DMS53 treated with DMSO at 0.1 percent for 48 hours (cell line): ENCODE measurements around the gene HOXA4.

ENCODE experiments used
- DNase-seq: peaks from one replicate; lab custom pipeline; 2025; ENCODE audit not compliant: unreplicated experiment; lab: John Stamatoyannopoulos, UW

The HOXA4 gene

DNA sequence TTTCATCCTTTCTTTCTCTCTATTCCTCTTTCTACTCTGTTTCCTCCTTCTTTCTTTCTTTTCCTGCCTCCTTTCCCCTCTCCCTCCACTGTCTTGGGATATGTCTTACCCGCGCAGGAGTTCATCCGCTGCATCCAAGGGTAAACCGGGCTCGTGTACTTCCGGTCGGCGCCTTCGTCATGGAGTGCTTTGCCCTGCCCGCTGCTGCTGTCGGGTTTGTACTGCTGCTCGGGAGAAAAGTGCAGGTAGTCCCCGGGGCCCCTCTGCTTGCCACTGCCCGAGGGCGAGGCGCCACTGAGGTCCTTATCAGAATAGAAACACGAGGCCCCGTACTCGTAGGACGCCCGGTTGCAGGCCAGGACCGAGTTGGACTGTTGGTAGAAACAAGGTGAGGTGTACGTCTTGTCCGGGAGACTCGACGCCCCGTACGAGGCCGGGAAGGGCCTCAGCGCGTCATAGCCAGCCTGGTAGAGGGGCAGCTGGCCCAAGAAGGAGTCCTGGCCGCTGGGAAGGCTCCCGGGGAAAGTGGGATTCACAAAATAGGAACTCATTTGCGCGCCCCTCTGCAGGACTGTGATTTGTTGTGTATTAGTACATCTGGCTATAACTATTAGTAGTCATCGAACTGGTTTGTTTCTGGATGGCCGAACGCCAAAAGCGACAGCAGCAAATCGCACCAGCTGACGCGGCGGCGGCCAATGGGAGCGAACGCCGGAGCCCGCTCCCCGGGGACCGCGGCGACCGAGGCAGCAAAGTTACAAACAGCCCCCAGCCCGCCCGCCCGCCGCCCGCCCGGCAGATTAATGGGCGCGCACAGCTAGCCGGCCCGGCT lies 16.9 kb upstream of the HOXA4 start, which contains the start of gene HOXA6:
TSS of gene HOXA6 (minus strand) at position 576 of the 832 bp plus-strand sequence. CDS start at position 551, 25 bp downstream.
- peak; percentile 39 for DNase-seq

DNA sequence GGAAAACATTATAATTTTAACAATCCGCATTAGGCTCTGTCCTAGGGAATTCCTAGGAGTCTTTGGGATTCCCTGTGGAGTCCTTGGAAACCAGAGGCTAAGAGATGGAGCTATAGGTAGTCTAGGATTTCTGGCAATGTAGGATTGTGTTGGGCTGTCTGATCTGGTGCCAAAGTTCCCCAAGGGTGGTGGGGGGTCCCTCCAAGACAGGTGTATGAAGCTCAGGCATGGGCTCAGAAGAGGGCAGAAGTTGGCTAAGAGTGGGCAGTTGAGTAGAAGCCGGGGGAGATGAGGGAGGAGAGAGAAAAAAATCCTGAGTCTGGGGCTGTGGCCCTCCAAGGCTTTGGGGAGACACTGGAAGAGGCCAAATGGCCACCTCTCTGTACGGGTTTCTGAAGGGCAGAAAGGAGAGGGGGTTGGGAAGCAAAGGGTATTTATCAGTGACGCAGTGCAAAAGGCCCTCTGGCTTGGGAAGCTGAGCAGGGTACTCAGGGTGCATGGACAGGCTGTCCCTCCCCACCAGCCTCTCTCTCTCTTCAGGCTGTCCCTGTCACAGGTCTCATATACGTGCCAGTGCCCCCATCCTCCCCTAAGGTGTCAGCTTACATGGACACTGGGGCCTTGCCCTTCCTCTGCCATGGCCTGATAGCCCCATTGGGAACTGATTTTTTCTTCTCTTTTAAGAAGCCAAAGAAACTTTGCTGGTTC lies 16.1 kb upstream of the HOXA4 start:
- no peak for DNase-seq

DNA sequence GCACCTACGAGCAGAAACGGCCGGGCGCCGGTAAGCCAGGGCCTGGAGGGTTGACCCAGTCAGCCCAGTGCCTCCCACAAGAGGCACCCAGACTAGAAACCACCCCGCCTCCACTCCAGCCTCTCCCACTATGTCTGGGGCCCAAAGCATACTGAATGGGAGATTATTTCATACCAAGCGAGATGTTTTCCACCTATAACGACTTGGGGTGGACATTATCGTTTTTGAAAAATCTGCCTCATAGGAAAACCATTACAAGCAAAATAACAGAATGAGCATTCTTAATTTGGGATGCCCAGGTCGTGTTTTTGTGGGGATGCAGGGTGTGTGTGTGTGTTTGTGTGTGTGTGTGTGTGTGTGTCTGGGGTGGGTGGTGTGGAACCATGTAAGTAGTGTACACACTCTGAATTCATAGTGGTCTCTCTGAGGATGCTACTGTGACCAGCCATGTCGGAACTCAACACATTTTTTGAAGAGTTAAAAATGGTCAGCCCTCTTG lies 15.4 kb upstream of the HOXA4 start:
- DNase-seq: no peak

DNA sequence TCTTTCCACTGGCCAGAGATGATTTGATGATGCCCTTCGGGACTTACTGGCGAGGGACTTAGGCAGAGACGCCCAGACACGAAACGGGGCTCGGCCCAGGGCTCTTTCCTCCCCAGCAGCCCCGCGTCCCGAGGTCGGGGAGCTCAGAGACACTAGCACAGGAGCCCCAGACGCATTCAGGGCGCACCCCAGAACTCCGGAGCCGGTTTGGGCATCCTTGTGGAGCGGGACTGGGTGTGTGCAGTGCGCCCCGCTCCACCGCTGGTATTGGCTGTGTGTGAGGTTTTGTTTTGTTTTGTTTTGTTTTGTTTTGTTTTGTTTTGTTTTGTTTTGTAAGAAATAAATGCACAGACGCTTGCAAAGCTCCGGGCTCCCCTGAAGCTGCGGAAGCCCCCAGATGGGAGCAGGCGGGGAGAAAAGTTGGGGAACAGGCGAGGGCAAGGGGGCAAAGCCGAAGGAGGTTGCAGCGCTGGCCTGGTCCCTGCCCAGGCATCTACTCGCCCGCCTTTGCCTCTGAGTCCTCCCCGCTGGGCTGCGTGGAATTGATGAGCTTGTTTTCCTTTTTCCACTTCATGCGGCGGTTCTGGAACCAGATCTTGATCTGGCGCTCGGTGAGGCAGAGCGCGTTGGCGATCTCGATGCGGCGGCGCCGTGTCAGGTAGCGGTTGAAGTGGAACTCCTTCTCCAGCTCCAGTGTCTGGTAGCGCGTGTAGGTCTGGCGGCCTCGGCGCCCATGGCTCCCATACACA lies 14.8 kb upstream of the HOXA4 start:
- no peak for DNase-seq

DNA sequence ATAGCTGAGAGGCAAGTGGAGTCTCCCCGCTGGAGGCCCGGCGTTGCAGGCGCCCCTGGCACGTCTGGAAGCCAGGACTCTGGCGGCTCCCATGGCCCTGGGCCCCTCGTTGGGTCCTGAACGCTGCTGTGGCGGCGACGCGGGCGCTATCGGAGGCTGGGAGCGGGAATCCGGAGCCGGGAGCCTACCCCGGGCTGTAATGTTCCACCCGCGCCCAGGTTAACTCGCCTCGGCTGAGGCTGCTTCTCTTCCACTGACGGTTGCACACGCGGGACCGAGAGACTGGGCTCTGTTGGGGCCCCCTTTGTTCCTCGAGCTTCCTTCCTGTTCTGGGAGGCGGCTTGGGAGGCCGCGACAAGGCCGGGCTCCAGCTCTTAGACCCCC lies 14.2 kb upstream of the HOXA4 start:
- peak; percentile 37 for DNase-seq

DNA sequence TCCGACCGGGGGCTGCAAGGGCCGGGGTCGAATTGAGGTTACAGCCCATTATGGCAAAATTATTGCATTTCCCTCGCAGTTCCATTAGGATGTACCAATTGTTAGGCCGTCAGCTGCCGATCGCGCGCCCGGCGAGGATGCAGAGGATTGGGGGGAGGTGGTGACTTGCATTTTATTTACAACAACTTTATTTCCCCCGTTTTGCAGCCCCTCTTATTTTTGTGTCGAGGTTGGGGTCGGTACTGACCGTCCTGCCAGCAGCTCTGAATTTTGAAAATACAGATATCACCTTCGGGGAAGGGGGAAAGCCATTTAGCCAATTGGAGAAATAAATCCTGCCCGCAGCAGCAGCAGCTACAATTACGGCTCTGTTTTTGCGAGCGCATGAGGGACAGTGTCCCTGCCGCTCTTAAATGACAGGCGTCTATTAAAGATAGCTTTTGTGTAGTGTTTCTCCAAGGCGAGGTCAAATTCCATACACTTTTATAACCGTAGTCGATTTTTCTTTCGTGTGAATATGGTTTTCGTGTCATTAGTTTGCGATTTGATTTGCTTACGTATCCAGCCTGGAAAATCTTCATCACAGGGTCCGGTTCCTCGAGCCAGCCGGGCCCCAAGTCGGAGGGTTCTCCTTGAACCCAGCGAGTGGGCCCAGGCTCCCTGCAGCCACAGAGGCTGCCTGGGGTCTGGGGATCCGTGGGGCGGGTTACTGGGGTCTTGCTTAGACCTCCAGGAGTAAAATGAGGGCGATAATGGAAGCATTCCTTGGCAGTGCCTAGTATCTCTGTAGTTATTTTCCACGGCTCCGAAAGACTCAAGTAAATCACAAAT lies 13.6 kb upstream of the HOXA4 start:
- peak; percentile 39 for DNase-seq

DNA sequence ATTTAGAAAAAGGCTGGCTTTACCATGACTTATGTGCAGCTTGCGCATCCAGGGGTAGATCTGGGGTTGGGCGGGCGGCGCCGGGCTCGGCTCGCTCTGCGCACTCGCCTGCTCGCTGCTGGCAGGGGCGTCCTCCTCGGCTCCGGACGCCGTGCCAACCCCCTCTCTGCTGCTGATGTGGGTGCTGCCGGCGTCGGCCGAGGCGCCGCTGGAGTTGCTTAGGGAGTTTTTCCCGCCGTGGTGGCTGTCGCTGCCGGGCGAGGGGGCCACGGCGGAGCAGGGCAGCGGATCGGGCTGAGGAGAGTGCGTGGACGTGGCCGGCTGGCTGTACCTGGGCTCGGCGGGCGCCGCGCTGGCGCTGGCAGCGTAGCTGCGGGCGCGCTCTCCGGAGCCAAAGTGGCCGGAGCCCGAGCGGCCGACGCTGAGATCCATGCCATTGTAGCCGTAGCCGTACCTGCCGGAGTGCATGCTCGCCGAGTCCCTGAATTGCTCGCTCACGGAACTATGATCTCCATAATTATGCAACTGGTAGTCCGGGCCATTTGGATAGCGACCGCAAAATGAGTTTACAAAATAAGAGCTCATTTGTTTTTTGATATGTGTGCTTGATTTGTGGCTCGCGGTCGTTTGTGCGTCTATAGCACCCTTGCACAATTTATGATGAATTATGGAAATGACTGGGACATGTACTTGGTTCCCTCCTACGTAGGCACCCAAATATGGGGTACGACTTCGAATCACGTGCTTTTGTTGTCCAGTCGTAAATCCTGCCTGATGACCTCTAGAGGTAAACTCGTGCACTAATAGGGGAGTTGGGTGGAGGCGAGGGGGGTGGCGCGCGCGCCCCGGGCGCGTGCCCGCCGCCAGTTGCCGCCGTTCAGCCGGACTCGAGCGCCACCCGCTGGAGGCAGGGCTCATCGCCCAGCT lies 12.7 kb upstream of the HOXA4 start, which contains the start of gene HOXA5:
TSS of gene HOXA5 (minus strand) at position 659 of the 927 bp plus-strand sequence. CDS start at position 585, 74 bp downstream.
- peak; percentile 96 for DNase-seq

DNA sequence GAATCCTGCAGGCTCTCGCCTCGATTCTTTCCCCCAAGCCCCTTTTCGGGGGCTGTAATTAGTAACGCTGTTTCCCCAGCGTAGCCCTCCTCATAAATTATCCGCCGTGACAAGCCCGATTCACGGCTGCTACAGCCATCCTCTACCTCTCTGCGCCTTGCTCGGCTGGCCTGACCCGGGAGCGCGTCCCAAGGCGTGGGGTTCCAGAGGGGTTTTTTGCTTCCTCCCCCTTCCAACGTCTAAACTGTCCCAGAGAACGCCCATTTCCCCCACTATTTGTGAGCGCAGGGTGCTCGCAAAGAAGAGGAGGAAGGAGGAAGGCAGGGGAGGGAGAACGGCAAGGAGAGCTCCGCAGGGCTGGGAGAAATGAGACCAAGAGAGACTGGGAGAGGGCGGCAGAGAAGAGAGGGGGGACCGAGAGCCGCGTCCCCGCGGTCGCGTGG lies 12.0 kb upstream of the HOXA4 start:
- DNase-seq: no peak

DNA sequence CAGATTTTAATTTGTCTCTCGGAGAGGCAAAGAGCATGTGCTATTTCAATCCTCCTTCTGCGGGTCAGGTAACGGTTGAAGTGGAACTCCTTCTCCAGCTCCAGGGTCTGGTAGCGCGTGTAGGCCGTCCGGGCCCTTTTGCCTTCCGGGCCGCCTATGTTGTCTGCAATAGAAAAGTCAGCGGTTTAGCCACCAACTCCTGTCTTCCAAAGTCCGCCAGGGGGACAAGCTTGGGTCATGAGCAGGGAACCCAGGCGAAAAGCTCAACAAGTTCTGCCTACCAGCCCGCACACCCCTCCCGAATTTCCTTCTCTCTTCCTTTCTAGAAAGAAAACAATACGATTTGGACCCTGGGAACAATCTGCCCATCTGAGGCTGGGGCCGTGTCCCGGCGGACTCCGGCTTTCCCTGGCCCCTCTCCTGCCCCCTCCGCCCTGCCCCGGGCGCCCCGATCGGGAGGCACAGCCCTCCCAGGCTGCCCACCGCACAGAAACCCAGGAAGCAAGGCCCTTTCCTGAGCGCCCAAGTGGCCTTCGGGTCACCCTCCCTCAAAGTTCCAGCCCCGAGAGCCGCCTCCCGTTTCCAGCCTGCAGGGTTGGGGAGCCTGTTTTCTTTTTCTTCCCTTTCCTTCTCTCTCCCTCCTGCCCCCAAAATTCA lies 11.5 kb upstream of the HOXA4 start:
- DNase-seq: no peak

DNA sequence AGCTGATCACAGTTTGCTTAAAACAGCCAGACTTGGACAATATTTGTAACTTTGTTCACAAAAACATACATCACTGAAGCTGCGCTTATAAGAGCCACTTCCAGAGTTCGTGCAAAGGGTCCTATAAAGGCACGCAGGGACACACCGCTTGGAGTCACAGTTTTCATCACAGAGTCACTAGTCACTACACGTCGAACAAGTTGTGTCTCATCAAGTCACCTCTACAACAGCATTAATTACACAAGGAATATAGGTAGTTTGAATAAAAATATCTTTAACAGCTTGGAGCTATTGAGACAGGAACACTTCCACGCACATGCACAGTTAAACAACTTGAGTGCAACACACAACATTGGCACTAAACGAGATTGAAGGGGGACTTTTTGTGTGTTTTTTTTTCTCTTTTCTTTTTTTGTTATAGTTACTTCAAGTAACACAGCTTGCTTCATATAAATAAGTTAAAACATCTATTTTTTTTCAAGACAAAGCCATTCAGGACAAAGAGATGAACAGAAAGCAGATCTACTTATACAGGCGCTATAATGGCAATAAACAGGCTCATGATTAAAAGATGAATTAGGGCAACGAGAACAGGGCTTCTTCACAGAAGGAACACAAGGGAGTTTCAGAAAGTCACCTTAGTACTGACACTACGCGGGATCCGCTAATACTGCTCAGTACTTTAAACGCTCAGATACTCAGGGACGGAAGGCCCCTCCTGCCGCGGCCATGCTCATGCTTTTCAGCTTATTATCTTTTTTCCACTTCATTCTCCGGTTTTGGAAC lies 10.8 kb upstream of the HOXA4 start:
- DNase-seq: no peak

DNA sequence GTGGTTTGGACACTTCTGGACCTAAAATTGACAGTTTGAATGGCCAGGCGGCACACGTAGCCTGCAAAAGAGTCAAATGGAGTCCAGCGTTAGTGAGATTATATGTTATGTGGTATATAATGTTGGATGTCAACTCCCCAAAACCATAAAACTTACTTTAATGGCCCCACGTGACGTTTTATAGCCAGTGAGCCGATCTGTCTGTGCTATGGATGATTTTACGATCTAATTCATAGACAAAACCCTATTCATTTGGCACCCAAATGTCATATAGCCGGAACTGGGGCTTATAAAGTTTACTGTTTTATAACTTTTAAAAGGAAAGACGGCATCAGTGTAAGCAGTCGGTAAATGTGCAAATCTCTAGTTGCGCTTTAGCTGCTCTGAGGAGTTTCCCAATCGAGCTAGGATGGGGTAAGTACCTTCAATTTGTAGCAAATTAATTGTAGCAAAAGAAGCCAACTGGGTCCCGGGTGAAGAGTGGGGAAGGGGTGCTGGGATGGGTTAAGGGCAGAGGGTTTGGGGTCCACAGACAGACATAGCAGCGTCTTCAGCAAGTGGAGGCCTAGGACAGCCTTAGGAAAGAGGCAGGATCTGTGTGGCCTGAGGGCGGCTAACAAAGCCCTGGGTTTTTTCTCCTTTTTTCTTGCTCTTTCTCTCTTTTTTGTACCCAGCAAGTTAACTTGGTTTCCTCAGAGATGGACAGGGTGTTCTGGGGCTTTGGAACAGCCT lies 9.7 kb upstream of the HOXA4 start:
- DNase-seq: no peak

DNA sequence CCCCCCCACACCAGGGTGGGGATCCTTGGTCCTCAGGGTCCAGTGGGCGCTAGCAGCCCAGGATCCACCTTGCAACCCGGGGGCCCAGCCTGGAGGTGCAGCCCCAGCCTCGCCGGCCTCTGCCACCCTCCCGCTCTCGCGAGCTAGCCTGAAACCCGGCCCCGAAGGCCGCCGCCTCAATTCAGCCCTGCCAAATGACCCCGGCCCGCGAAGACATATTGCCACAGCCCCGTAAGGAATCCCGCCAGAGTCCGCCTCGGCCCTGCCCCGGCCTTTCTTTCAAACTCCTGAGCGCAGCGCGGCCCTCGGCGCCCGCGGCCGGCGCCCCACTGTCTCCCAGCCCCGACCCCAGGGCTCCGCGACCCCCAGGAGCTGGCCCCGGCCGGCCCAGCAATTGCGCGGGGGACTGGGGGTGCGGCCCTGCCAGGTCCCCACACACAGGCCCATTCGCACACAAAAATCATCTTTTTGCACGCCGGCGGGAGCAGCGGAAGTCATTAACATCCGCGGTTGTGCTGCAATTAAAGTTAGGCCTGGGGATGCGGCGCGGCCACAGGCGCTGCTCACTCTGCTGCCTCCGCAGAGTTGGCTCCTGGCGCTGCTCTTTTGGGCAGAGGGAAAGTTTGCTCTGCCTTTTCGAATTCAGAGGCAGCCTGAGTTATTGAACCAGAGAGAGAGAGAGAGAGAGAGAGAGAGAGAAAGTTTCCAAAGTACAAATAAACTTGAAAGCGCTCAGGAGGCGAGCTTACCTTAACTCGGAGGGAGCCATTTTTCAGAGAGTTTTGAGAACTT lies 9.0 kb upstream of the HOXA4 start:
- no peak for DNase-seq

DNA sequence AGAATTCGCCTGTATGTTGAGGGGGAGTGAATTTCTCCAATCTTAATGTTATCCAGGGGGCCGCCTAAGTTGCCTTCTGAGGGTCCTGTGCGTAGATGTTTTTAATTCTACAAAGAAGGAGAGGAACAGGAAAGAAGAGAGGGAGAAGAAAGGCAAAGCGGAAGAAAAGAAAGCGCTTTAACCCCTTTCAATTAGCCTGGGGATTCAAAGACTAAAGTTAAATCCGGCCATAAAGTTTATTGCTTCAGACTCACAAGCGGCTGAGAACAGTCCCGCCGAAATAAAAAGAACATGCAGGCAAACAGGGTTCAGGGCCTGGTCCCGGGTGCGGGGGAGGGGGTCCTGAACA lies 8.4 kb upstream of the HOXA4 start:
- no peak for DNase-seq

DNA sequence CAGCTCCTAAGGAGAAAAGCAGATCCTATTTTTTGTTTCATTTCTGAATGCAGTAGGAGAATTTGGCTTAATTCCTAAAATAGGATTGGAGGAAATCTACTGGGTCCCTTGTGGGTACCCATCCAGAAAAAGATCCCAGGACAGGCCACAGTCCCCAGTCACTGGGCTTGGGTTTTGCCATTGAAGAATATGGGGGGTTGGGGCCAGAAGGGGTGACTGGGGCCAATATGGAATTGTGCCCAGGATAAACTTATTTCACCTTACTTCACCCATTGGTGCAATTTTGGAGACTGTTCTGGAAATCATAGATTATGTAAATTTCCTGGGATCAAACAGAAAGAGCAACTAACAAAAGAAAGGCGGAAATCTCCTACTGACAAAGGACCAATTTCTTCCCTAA lies 7.9 kb upstream of the HOXA4 start:
- DNase-seq: no peak

DNA sequence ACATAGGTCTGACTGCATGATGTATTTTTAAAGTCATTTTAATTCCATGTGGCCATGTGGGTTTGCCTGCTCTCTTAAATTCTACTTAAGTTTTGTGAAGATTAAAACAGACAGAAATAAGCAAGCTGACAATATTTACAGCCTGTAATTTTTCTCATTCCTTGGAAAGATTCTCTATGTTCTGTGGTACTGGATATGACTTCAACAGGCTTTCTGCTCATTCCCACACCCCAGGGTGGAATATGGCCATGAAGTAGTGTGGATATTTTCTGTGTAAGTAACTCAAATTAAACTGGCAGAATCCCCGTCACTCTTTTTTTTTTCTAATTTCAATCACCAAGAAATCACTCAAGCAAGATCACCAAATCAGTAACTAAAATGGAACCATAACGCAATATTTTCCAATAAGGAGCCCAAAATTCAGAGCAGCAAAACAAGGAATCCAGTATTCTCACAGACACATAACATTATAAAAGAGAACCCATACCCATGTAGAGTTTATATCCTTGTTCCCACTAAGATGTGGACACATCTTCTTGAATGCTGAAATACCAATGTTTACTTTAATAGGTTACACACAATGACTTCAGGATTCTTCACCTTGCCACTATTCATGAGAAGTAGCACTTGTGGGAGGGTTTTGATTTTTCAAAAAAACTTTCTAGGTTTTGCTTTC lies 7.2 kb upstream of the HOXA4 start:
- no peak for DNase-seq

DNA sequence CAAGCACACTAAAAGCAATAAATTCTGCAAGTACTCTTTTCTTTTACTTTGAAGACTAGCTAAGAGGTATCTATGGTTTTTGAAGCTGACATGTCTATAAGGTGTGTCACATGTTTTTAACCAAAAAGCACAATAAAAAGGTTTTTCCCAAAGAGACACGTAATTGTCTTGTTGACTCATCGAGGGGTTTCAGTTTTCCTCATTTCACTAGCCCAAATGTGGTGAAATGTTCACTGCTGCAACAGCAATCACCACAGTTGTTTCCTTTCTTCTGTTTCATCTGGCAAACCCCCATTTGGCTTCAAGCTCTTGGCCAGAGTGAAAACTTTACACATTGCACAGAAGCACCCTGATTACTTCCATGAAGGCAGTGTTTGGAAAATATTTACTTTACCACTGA lies 3.8 kb upstream of the HOXA4 start:
- DNase-seq: no peak
